H1 (cell line): Measurements from ENCODE around the gene AMPD3. TPM values are rescaled to one million over a fixed set of nuclear protein-coding genes. Genes with fewer than 3 reads are reported as not detected.

Experiments used
- CTCF ChIA-PET: fragments of 300-600 bp; sonication (Branson Sonifier 250); formaldehyde crosslinking; loops from one replicate; lab custom pipeline; 2021; ENCODE audit not compliant: partially characterized antibody; lab: Charles Lee
- POLR2A ChIA-PET: fragments of 300-600 bp; sonication (Branson Sonifier 250); formaldehyde crosslinking; loops from one replicate; lab custom pipeline; 2021; ENCODE audit warnings: inconsistent platforms; ENCODE audit not compliant: partially characterized antibody; lab: Charles Lee
- DNase-seq, 2 experiments: peaks; one replicate each; pipeline versions ENCODE4 v3.0.0 to v3.0.0-alpha.2; 2010 to 2022; ENCODE audit warnings: low spot score in 2 of 2, low read depth in 1 of 2, mixed read lengths in 1 of 2
- FAIRE-seq: peaks from 2 replicates; lab custom pipeline; 2011; peaks lifted over from hg19 to GRCh38; lab: Jason Lieb, UNC
- H2AFZ ChIP-seq: 2 replicates; pipeline ENCODE4 v1.8.1; 2012; ENCODE audit warnings: low read length, inconsistent platforms
- H2AK5ac ChIP-seq: 2 replicates; pipeline ENCODE4 v1.6.1; 2013; ENCODE audit warnings: low read depth, low read length
- H2BK120ac ChIP-seq: replicated peaks from 2 replicates; pipeline ENCODE3; 2013; ENCODE audit warnings: low read depth, low read length, inconsistent platforms
- H2BK12ac ChIP-seq: 2 replicates; pipeline ENCODE4 v1.6.1; 2013; ENCODE audit warnings: low read depth, low read length
- H2BK15ac ChIP-seq: 2 replicates; pipeline ENCODE4 v1.6.1; 2013; ENCODE audit warnings: low read length
- H2BK20ac ChIP-seq: 2 replicates; pipeline ENCODE4 v1.6.1; 2013; ENCODE audit warnings: low read length
- H2BK5ac ChIP-seq: 2 replicates; pipeline ENCODE4 v1.6.1; 2013; ENCODE audit warnings: low read depth, low read length
- H3K14ac ChIP-seq: 2 replicates; pipeline ENCODE4 v1.6.1; 2013; ENCODE audit warnings: inconsistent platforms; ENCODE audit not compliant: insufficient read length
- H3K18ac ChIP-seq: 2 replicates; pipeline ENCODE4 v1.6.1; 2013; ENCODE audit warnings: low read length; ENCODE audit errors: extremely low read depth
- H3K23ac ChIP-seq: 2 replicates; pipeline ENCODE4 v1.6.1; 2013; ENCODE audit warnings: inconsistent platforms; ENCODE audit not compliant: insufficient read length
- H3K23me2 ChIP-seq: 2 replicates; pipeline ENCODE4 v1.6.1; 2013; ENCODE audit warnings: low read depth, low read length
- H3K27ac ChIP-seq: 2 replicates; pipeline ENCODE4 v1.6.1; 2011; ENCODE audit warnings: low read depth, low read length, inconsistent platforms
- H3K27me3 ChIP-seq, 4 experiments: replicated peaks in 1 of 4; 1 replicate in 1 of 4; 2 replicates in 3 of 4; pipeline versions ENCODE4 v1.6.1 to v1.8.1; 2011 to 2013; ENCODE audit warnings: low read length in 3 of 4, mild to moderate bottlenecking in 3 of 4, inconsistent platforms in 2 of 4, mixed read lengths in 2 of 4, moderate library complexity in 1 of 4; ENCODE audit not compliant: control insufficient read depth in 3 of 4, insufficient read depth in 3 of 4; ENCODE audit errors: extremely low read depth in 1 of 4
- H3K36me3 ChIP-seq, 4 experiments: 2 replicates each; pipeline versions ENCODE4 v1.6.1 to v1.8.1; 2011 to 2013; ENCODE audit warnings: mild to moderate bottlenecking in 4 of 4, low read length in 3 of 4, moderate library complexity in 2 of 4, control low read depth in 1 of 4, inconsistent platforms in 1 of 4; ENCODE audit not compliant: insufficient read depth in 4 of 4, control insufficient read depth in 2 of 4
- H3K4ac ChIP-seq: replicated peaks from 2 replicates; pipeline ENCODE3; 2013; ENCODE audit warnings: low read length, low read depth, mixed read lengths, inconsistent platforms; ENCODE audit not compliant: insufficient read length
- H3K4me1 ChIP-seq, 4 experiments: replicated peaks in 1 of 4; 1 replicate in 1 of 4; 2 replicates in 3 of 4; pipeline versions ENCODE4 v1.6.1 to v1.8.1; 2011 to 2013; ENCODE audit warnings: low read length in 3 of 4, inconsistent platforms in 2 of 4, mixed read lengths in 1 of 4; ENCODE audit not compliant: insufficient read depth in 4 of 4, control insufficient read depth in 3 of 4
- H3K4me2 ChIP-seq, 2 experiments: 2 replicates each; pipeline versions ENCODE4 v1.6.1 to v1.8.1; 2011 to 2013; ENCODE audit warnings: low read depth in 2 of 2, low read length in 2 of 2, control low read depth in 1 of 2, inconsistent platforms in 1 of 2, mild to moderate bottlenecking in 1 of 2; ENCODE audit not compliant: insufficient read depth in 1 of 2
- H3K4me3 ChIP-seq, 4 experiments: fragments of 200-600, 300-600 bp in 1 of 4; sonication (generic), shearing (Covaris generic), sonication (Bioruptor Twin) in 1 of 4; 2 replicates each; pipeline versions ENCODE4 v1.5.1 to v1.8.1; 2011 to 2016; ENCODE audit warnings: low read length in 4 of 4, low read depth in 3 of 4, control low read depth in 2 of 4, inconsistent platforms in 2 of 4, mild to moderate bottlenecking in 2 of 4, mixed read lengths in 1 of 4, moderate library complexity in 1 of 4; ENCODE audit not compliant: insufficient read depth in 2 of 4; ENCODE audit errors: extremely low read depth in 1 of 4
- H3K56ac ChIP-seq: replicated peaks from 2 replicates; pipeline ENCODE3; 2013; ENCODE audit warnings: low read depth, mild to moderate bottlenecking, mixed read lengths, low read length, inconsistent platforms; ENCODE audit not compliant: insufficient read length
- H3K79me1 ChIP-seq: 2 replicates; pipeline ENCODE4 v1.6.1; 2013; ENCODE audit warnings: low read depth, low read length, control low read depth
- H3K79me2 ChIP-seq, 2 experiments: 2 replicates each; pipeline versions ENCODE4 v1.6.1 to v1.8.1; 2012 to 2013; ENCODE audit warnings: low read length in 2 of 2, mild to moderate bottlenecking in 2 of 2, inconsistent platforms in 1 of 2; ENCODE audit not compliant: insufficient read depth in 2 of 2, control insufficient read depth in 1 of 2
- H3K9ac ChIP-seq, 4 experiments: replicated peaks in 1 of 4; 1 replicate in 1 of 4; 2 replicates in 3 of 4; pipeline versions ENCODE4 v1.6.1 to v1.8.1; 2011 to 2013; ENCODE audit warnings: low read depth in 3 of 4, low read length in 3 of 4, control low read depth in 2 of 4, mild to moderate bottlenecking in 2 of 4, moderate library complexity in 2 of 4, inconsistent platforms in 1 of 4; ENCODE audit errors: extremely low read depth in 1 of 4
- H3K9me3 ChIP-seq, 2 experiments: 2 replicates each; pipeline versions ENCODE4 v1.6.1 to v1.8.1; 2012 to 2013; ENCODE audit warnings: mild to moderate bottlenecking in 2 of 2, moderate library complexity in 2 of 2, control low read depth in 1 of 2, inconsistent platforms in 1 of 2, low read depth in 1 of 2, low read length in 1 of 2, mixed read lengths in 1 of 2; ENCODE audit not compliant: insufficient read depth in 2 of 2
- H4K20me1 ChIP-seq, 2 experiments: replicated peaks in 1 of 2; 2 replicates each; pipeline versions ENCODE3 to v1.8.1; 2011 to 2013; ENCODE audit warnings: inconsistent platforms in 2 of 2, low read length in 2 of 2, mild to moderate bottlenecking in 1 of 2; ENCODE audit not compliant: insufficient read depth in 2 of 2, control insufficient read depth in 1 of 2
- H4K5ac ChIP-seq: 2 replicates; pipeline ENCODE4 v1.6.1; 2013; ENCODE audit warnings: low read length, low read depth, mixed read lengths, inconsistent platforms; ENCODE audit not compliant: insufficient read length
- H4K8ac ChIP-seq: 2 replicates; pipeline ENCODE4 v1.8.0; 2013; ENCODE audit warnings: mild to moderate bottlenecking, moderate library complexity, low read length, inconsistent platforms; ENCODE audit not compliant: insufficient read depth; ENCODE audit errors: extremely low read depth
- H4K91ac ChIP-seq: replicated peaks from 2 replicates; pipeline ENCODE3; 2013; ENCODE audit warnings: low read length, mixed read lengths, inconsistent platforms; ENCODE audit not compliant: insufficient read length
- BACH1 ChIP-seq: IDR thresholded peaks from 2 replicates; pipeline ENCODE4 v1.6.1; 2012; ENCODE audit warnings: low read length, improper control_type of control experiment
- CHD1 ChIP-seq: IDR thresholded peaks from 2 replicates; pipeline ENCODE4 v1.6.1; 2012; ENCODE audit warnings: low read depth, low read length, improper control_type of control experiment
- MAFK ChIP-seq: IDR thresholded peaks from 2 replicates; pipeline ENCODE4 v1.6.1; 2012; ENCODE audit warnings: low read depth, mild to moderate bottlenecking, improper control_type of control experiment, low read length
- POU5F1 ChIP-seq: IDR thresholded peaks from 2 replicates; pipeline ENCODE4 v1.6.1; 2011; ENCODE audit warnings: low read depth, mild to moderate bottlenecking, low read length, moderate library complexity
- WGBS, 2 experiments: shearing (Covaris generic) in 1 of 2; methylation state at CpG; one replicate each; pipeline versions ENCODE4 v1.1.6 to v1.1.7; 2013 to 2015; ENCODE audit warnings: low lambda C conversion rate in 2 of 2, mixed read lengths in 2 of 2, inconsistent platforms in 1 of 2, low coverage in 1 of 2, missing lambda C conversion rate in 1 of 2; ENCODE audit not compliant: insufficient replicate concordance in 2 of 2, insufficient coverage in 1 of 2, insufficient read length in 1 of 2; ENCODE audit errors: extremely low coverage in 1 of 2, missing lambda C conversion rate in 1 of 2; 5-methylcytosine and 5-hydroxymethylcytosine counted together
- polyA plus RNA-seq, 7 experiments: library from polyadenylated mRNA; depleted of rRNA in 3 of 7; stranded (reverse) in 5 of 7; unstranded in 2 of 7; fragments of >200 nt in 5 of 7; fragments of 200-250 nt in 2 of 7; gene quantifications; 1 replicate in 5 of 7; 2 replicates in 1 of 7; 4 replicates in 1 of 7; pipeline versions ENCODE4 v1.2.1 to v1.2.3, GENCODE V29; 2011 to 2013; ENCODE audit warnings: missing spikeins in 2 of 7, mixed read lengths in 2 of 7
- total RNA-seq: library from RNA; stranded (reverse); fragmentation: NEBNext Ultra II Directional; extraction: Animal tissue kit (Norgen Biotek cat#: 25700); gene quantifications from 2 replicates; pipeline ENCODE4 v1.2.1, GENCODE V29; 2021

The AMPD3 gene
- total and polyA plus RNA-seq, 2 of the 8 experiments (the other 6 are each of a cell fraction or from before 2014, with no cell fraction given), result 4.0 to 6.3 TPM

DNA sequence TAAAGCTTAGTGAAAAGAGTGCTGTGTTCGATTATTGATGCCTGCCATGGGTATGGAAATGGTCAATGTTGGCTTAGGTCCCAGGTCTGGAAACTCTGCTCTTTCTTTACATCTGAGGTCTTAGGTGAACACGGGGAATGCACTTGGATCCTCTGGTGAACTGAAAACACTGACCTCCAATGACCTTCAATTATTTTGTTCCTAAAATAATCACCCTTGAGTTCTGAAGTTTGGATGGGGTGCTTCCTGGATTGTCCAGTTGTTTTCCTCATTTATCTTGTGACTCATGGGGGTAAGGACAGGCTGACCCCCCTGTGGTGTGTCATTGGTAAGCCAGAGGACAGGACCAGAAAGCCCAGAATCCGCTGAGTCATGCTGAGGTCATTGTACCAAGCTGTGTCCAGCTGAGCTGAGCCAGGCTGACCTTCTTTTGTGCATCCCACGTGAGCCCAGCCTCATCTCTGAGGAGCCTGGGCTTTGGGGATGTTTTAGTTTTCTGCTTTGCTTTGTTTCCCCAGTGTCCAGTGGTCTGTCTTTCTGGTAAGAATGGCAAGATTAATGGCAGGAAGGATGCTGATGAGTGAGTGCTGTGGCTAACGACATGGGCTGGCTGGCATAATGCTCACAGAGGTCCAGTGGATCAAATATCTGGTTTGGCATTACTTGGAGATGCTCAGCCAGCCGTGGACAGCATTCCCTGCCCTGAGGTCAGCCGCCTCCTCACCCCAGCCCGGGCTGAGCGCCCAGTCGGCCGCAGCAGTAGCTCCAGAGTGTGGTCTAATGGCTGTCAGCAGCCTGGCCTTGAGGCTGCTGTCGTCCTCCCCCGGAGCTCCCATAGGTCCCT, 35.6 kb downstream of the AMPD3 start:
- Histone ChIP-seq H3K4ac (no peak overlapping the region), H3K4me2 (no peak overlapping the region), H2BK12ac (0 out of 2 replicates have a peak overlapping the region, but pooled peaks have one; percentile 31), H3K14ac (no peak overlapping the region), H3K79me1 (no peaks in the 10 kb centered on the region), H2BK5ac (peak overlapping the region; percentile 49; the same call in 1 of the 2 replicates), H3K27ac (no peak overlapping the region), H3K9me3 (no peaks in the 10 kb centered on the region; a peak in 1 of 4 replicates), H2BK20ac (no peak overlapping the region), H2BK120ac (no peak overlapping the region), H3K4me1 (peaks cover 0 to 5% (median under 1%) of the 10 kb centered on the region in 4 experiments; a peak in 3 of 7 replicates), H2AFZ (no peak overlapping the region), H3K23me2 (peaks cover 2% of the 10 kb centered on the region; the same call in 1 of the 2 replicates), H3K9ac (no peak overlapping the region), H4K91ac (no peak overlapping the region), H3K23ac (no peak overlapping the region), H2AK5ac (no peak overlapping the region), H4K8ac (no peak overlapping the region), H3K36me3 (no peaks in the 10 kb centered on the region; a peak in 1 of 8 replicates), H3K79me2 (no peaks in the 10 kb centered on the region), H4K20me1 (no peaks in the 10 kb centered on the region), H3K4me3 (no peak overlapping the region), H3K27me3 (no peaks in the 10 kb centered on the region; a peak in 1 of 7 replicates), H2BK15ac (no peak overlapping the region), H3K18ac (no peak overlapping the region), H4K5ac (no peak overlapping the region), H3K56ac (no peak overlapping the region)
- no peak for FAIRE-seq
- CTCF ChIA-PET, result interaction anchor here (0.7 to 1.4 kb wide), 6 partner anchors 13 to 442 kb away, joined by 3 to 5 read pairs (median 3); no protein-coding TSS in a partner anchor
- TF ChIP-seq BACH1, result peak; percentile 96
- TF ChIP-seq POU5F1, result no peak
- TF ChIP-seq MAFK, result peak; percentile 83
- TF ChIP-seq CHD1, result no peak
- 90% methylated on average over 13 of the region's 13 CpGs; no CpG with 5 or more reads in 1 of the 2 experiments for WGBS, 2 experiments
- no peak for DNase-seq
- POLR2A ChIA-PET, result no interaction called here
